Smooth muscle cell (in vitro differentiated cells): Measurements from ENCODE around the gene TMEM255B. TPM values are rescaled to one million over a fixed set of nuclear protein-coding genes. Genes with fewer than 3 reads are reported as not detected.

ENCODE experiments used
- DNase-seq: peaks from one replicate; lab custom pipeline; 2025; ENCODE audit not compliant: unreplicated experiment; lab: John Stamatoyannopoulos, UW
- H2AFZ ChIP-seq: fragments of 200-600 bp; sonication (generic); 2 replicates; pipeline ENCODE4 v1.6.0; 2016; ENCODE audit warnings: antibody characterized with exemption, low read depth, mild to moderate bottlenecking
- H3F3A ChIP-seq: fragments of 200-600 bp; sonication (generic); 2 replicates; pipeline ENCODE4 v1.6.0; 2017; ENCODE audit warnings: antibody characterized with exemption, low read depth
- H3K27ac ChIP-seq: fragments of 200-600 bp; sonication (generic); 2 replicates; pipeline ENCODE4 v1.5.1; 2016; ENCODE audit warnings: low read depth, mild to moderate bottlenecking
- H3K27me3 ChIP-seq: fragments of 200-600 bp; sonication (generic); 2 replicates; pipeline ENCODE4 v1.6.1; 2016; ENCODE audit warnings: low read depth, mild to moderate bottlenecking
- H3K36me3 ChIP-seq: fragments of 200-600 bp; sonication (generic); 2 replicates; pipeline ENCODE4 v1.5.1; 2016; ENCODE audit warnings: low read depth
- H3K4me1 ChIP-seq: fragments of 200-600 bp; sonication (generic); 2 replicates; pipeline ENCODE4 v1.5.1; 2016; ENCODE audit warnings: low read depth
- H3K4me2 ChIP-seq: fragments of 200-600 bp; sonication (generic); 2 replicates; pipeline ENCODE4 v1.6.0; 2016; ENCODE audit warnings: mild to moderate bottlenecking
- H3K4me3 ChIP-seq: fragments of 200-600 bp; sonication (generic); 2 replicates; pipeline ENCODE4 v1.5.1; 2016; ENCODE audit warnings: mild to moderate bottlenecking
- H3K79me2 ChIP-seq: fragments of 200-600 bp; sonication (generic); 2 replicates; pipeline ENCODE4 v1.6.0; 2016; ENCODE audit warnings: low read depth, mild to moderate bottlenecking
- H3K9ac ChIP-seq: fragments of 200-600 bp; sonication (generic); 2 replicates; pipeline ENCODE4 v1.6.0; 2016; ENCODE audit warnings: low read depth
- H3K9me3 ChIP-seq: fragments of 200-600 bp; sonication (generic); replicated peaks from 2 replicates; pipeline ENCODE4 v1.5.1; 2016; ENCODE audit warnings: low read depth
- H4K20me1 ChIP-seq: fragments of 200-600 bp; sonication (generic); 2 replicates; pipeline ENCODE4 v1.6.0; 2016; ENCODE audit warnings: low read depth
- WGBS: methylation state at CpG from one replicate; pipeline ENCODE4 v1.1.7; 2016; ENCODE audit warnings: low lambda C conversion rate; 5-methylcytosine and 5-hydroxymethylcytosine counted together
- polyA plus RNA-seq: library from polyadenylated mRNA; unstranded; fragments of >200 nt; fragmentation: Nextera tagmentation; extraction: Ambion mirVana; gene quantifications from 2 replicates; pipeline ENCODE4 v1.2.1, GENCODE V29; 2016
- total RNA-seq: library from RNA; depleted of rRNA; stranded (reverse); fragments of >200 nt; gene quantifications from 2 replicates; pipeline ENCODE4 v1.2.3, GENCODE V29; 2014
- TF ChIP-seq, protein P1 (sequence below): fragments of 200-600 bp; sonication (generic); IDR thresholded peaks from 2 replicates; pipeline ENCODE4 v1.5.1; 2017; ENCODE audit warnings: borderline replicate concordance, mild to moderate bottlenecking, antibody characterized with exemption; ENCODE audit not compliant: insufficient read depth, poor library complexity, severe bottlenecking

The TMEM255B gene
- total and polyA plus RNA-seq, 2 experiments from 2014 or later, result 0.22 to 2.1 TPM

DNA sequence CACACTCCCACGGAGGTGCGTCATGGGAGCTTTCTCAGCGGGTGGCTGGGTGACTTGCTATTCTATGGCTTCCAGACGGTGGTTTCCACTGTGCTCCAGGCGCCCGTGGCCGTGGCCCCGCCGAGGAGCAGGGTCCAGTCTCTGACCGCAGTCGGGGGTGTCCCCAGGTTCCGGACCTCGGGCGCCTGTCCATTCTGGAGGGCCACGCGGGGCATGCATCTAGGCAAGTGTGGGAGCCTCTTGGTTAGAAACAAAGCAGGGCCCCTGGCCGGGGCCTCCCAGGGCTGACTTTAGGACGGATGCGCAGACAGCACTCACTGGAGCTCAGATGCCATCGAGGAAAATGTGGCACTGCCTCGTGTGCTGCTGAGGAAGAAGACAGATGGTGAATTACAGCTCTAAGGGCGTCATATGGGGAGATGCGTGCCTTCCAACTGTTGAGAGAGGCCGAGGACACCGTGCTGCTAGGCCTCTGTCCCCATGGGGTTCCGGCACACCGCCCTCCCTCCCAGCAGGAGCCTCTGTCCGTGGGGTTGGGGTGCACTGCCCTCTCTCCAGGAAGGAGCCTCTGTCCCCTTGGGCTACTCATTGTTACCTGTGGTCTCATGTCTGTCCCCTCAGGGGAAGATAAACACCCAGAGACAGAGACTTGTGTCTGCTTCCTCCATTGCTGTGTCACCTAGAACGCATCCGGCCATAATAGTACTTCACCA lies 38.1 kb downstream of the TMEM255B start:
- no peaks in the 10 kb centered on the region for H4K20me1 ChIP-seq
- H3K4me2 ChIP-seq, result no peak overlapping the region
- no peaks in the 10 kb centered on the region for H3F3A ChIP-seq
- TF ChIP-seq, protein P1, sequence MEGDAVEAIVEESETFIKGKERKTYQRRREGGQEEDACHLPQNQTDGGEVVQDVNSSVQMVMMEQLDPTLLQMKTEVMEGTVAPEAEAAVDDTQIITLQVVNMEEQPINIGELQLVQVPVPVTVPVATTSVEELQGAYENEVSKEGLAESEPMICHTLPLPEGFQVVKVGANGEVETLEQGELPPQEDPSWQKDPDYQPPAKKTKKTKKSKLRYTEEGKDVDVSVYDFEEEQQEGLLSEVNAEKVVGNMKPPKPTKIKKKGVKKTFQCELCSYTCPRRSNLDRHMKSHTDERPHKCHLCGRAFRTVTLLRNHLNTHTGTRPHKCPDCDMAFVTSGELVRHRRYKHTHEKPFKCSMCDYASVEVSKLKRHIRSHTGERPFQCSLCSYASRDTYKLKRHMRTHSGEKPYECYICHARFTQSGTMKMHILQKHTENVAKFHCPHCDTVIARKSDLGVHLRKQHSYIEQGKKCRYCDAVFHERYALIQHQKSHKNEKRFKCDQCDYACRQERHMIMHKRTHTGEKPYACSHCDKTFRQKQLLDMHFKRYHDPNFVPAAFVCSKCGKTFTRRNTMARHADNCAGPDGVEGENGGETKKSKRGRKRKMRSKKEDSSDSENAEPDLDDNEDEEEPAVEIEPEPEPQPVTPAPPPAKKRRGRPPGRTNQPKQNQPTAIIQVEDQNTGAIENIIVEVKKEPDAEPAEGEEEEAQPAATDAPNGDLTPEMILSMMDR, result no peak
- no peak overlapping the region for H3K4me3 ChIP-seq
- H3K79me2 ChIP-seq, result no peaks in the 10 kb centered on the region
- no peak overlapping the region for H3K9ac ChIP-seq
- 93% methylated on average over 30 of the region's 30 CpGs for WGBS
- H2AFZ ChIP-seq, result no peak overlapping the region
- H3K36me3 ChIP-seq, result no peaks in the 10 kb centered on the region
- H3K4me1 ChIP-seq, result peaks cover 5% of the 10 kb centered on the region
- no peaks in the 10 kb centered on the region for H3K27me3 ChIP-seq
- no peaks in the 10 kb centered on the region for H3K9me3 ChIP-seq
- no peak for DNase-seq
- no peak overlapping the region for H3K27ac ChIP-seq

DNA sequence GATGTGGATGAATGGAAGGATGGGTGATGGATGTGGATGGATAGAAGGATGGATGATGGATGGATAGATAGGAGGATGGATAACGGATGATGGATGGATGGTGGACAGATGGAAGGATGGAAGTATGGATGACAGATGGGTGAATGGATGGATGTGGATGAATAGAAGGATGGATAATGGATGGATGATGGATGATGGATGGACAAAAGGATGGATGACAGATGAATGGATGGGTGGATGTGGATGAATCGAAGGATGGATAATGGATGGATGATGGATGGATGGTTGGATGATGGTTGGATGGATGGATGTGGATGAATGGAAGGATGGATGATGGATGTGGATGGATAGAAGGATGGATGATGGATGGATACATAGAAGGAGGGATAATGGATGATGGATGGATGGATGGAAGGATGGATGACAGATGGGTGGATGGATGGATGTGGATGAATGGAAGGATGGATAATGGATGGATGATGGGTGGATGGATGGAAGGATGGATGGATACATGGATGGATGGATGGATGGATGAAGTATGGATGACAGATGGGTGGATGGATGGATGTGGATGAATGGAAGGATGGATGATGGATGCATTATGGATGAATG lies 39.3 kb downstream of the TMEM255B start:
- Histone ChIP-seq H3K4me3 (no peak overlapping the region), H3K27me3 (no peaks in the 10 kb centered on the region), H3K27ac (no peak overlapping the region), H3K4me1 (peaks cover 6% of the 10 kb centered on the region), H3K79me2 (no peaks in the 10 kb centered on the region), H3K36me3 (no peaks in the 10 kb centered on the region), H4K20me1 (no peaks in the 10 kb centered on the region), H3K9me3 (no peaks in the 10 kb centered on the region), H3F3A (no peaks in the 10 kb centered on the region), H2AFZ (no peak overlapping the region), H3K4me2 (no peak overlapping the region), H3K9ac (no peak overlapping the region)
- no peak for DNase-seq
- 84% methylated on average over 2 of the region's 2 CpGs for WGBS
- TF ChIP-seq, protein P1, result no peak

DNA sequence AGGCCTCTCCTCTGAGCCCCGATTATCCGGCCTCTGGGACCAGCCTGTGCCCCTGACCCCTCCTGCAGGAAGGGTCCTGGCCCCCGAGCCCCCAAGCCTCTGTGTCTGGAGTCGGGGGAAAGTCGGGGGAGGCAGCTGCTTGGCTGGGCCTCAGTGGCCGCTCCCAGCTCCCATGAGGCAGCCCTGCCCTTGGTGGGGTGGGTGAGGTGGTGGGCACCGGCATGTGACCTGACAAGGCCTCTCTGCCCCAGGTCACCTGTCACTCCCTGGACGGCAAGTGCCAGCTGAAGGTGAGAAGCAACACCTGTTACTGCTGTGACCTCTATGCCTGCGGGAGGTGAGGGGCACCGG lies 41.5 kb downstream of the TMEM255B start:
- Histone ChIP-seq H3K27ac (no peak overlapping the region), H3K36me3 (no peaks in the 10 kb centered on the region), H3K4me2 (no peak overlapping the region), H2AFZ (no peak overlapping the region), H3K4me1 (peaks cover 6% of the 10 kb centered on the region), H3K9me3 (no peaks in the 10 kb centered on the region), H3F3A (no peaks in the 10 kb centered on the region), H4K20me1 (no peaks in the 10 kb centered on the region), H3K79me2 (no peaks in the 10 kb centered on the region), H3K4me3 (no peak overlapping the region), H3K9ac (no peak overlapping the region), H3K27me3 (no peaks in the 10 kb centered on the region)
- TF ChIP-seq, protein P1, result no peak
- 95% methylated on average over 10 of the region's 10 CpGs for WGBS
- no peak for DNase-seq
